Esophagus (tissue), 2 donors: ENCODE data around the gene FCN2. TPM values are rescaled to one million over a fixed set of nuclear protein-coding genes. Genes with fewer than 3 reads are reported as not detected.

Source experiments
- H3K27ac ChIP-seq, 2 donors: one replicate each; pipeline ENCODE4 v1.5.1; 2013; ENCODE audit warnings: low read depth in 2 of 2, mild to moderate bottlenecking in 2 of 2, inconsistent platforms in 1 of 2, low read length in 1 of 2, moderate library complexity in 1 of 2
- H3K27me3 ChIP-seq, 2 donors: one replicate each; pipeline ENCODE4 v1.6.1; 2013; ENCODE audit warnings: low read length in 2 of 2, control low read depth in 1 of 2, mild to moderate bottlenecking in 1 of 2; ENCODE audit not compliant: insufficient read depth in 2 of 2, control insufficient read depth in 1 of 2
- H3K36me3 ChIP-seq, 2 donors: one replicate each; pipeline ENCODE4 v1.6.1; 2013; ENCODE audit warnings: low read length in 1 of 2; ENCODE audit not compliant: control insufficient read depth in 2 of 2, insufficient read depth in 2 of 2
- H3K4me1 ChIP-seq, 2 donors: one replicate each; pipeline ENCODE4 v1.6.1; 2013; ENCODE audit warnings: low read length in 1 of 2; ENCODE audit not compliant: control insufficient read depth in 2 of 2, insufficient read depth in 2 of 2
- H3K4me3 ChIP-seq, 2 donors: one replicate each; pipeline ENCODE4 v1.5.1; 2013; ENCODE audit warnings: low read length in 2 of 2, mild to moderate bottlenecking in 2 of 2, low read depth in 1 of 2, moderate library complexity in 1 of 2
- H3K9me3 ChIP-seq, 2 donors: one replicate each; pipeline ENCODE4 v1.6.1; 2013; ENCODE audit warnings: mild to moderate bottlenecking in 2 of 2, low read depth in 1 of 2, low read length in 1 of 2, moderate library complexity in 1 of 2; ENCODE audit not compliant: control insufficient read depth in 2 of 2, insufficient read depth in 1 of 2
- WGBS, 2 donors: extraction: QIAGEN DNeasy Blood & Tissue Kit; methylation state at CpG; one replicate each; pipeline ENCODE4 v1.1.7; 2013; 5-methylcytosine and 5-hydroxymethylcytosine counted together
- polyA plus RNA-seq, 2 donors: library from polyadenylated mRNA; stranded (reverse); fragments of 200-250 nt; gene quantifications; one replicate each; pipeline ENCODE4 v1.2.3, GENCODE V29; 2013
- donor health status: healthy with polysubstance abuse.
- donor health status: Bipolar disorder and iron deficiency.

Gene FCN2
- polyA plus RNA-seq, 2 donors: 0.04 to 0.16 TPM

DNA sequence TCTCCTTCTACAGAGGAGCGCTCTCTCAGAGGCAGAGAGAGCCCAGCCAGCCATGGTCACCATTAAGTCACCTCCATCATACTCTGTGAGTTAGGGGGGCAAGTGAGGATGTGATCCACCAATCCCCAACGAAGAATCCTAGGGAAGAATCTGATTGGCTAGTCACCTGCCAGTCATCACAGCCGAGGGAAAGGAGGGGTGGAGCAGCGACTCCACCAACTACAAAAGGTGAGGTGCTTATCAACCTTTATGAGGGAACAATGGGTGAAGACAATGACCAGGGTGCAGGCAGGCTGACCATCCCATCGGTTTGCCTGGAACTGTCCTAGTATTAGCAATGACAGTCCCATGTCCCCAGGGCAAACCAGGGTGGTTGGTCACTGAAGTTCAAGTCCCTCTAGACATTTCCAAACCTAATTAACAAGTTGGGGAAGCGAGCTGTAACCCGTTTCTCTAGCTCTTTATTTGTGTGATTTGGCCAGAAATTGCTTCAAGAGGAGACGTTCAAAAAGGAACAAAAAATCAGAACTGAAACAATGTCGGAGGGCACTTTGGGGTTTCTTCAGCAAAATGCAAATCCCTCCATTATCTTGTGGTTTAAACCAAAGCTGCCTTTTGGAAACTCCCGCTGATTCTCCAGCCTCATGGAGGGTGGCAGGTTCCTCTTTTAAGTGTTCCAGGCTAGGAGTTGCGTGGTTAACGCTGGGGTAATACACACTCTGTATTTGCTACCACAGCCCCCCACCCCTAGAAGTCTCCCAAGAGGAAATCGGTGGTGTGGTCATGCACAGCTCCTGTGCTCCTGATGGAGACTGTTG lies 55.9 kb downstream of the FCN2 start:
- WGBS, 2 donors: 68 to 70% methylated on average over 13 of the region's 13 CpGs
- Histone ChIP-seq H3K4me1 (no peaks in the 10 kb centered on the region), H3K27me3 (no peaks in the 10 kb centered on the region), H3K9me3 (no peaks in the 10 kb centered on the region), H3K27ac (no peak overlapping the region), H3K36me3 (no peaks in the 10 kb centered on the region), H3K4me3 (no peak overlapping the region)

Other genes starting within 250 kb of the FCN2 start
- 1 to 10 TPM; 3.5 to 7.6 TPM for gene COL5A1, start 239.0 kb upstream of the FCN2 start, polyA plus RNA-seq
- gene FCN1, start 37.1 kb downstream of the FCN2 start, polyA plus RNA-seq: under 1 TPM; 0.14 to 0.41 TPM
- 1 to 10 TPM; 2.3 to 4.8 TPM for gene OLFM1, start 206.9 kb downstream of the FCN2 start, polyA plus RNA-seq